ENCODE results near the gene CDK19. TPM values are rescaled to one million over a fixed set of nuclear protein-coding genes. Genes with fewer than 3 reads are reported as not detected.
"Not testable (repeated sequence)": the region's sequence is repeated elsewhere in the genome, so short reads cannot be mapped to it uniquely, and the experiment has no call there.

Gene CDK19
- total RNA-seq, 1 experiment from 2014 or later: 11.7 TPM

- ATAC-seq (no peak), DNase-seq (ENCODE audit: low spot score) (no peak)
- no peak for TF ChIP-seq ZNF138 (CRISPR knock-in tag; conservative IDR thresholded peaks at IDR 0.05)
- peak; percentile 68 for TF ChIP-seq USF2 (CRISPR knock-in tag; IDR thresholded peaks at IDR 0.05)
- peaks cover 3% of the 10 kb centered on the region; the same call in 1 of the 2 replicates for H3K4me1 Mint-ChIP-seq
- no peaks in the 10 kb centered on the region for H3K36me3 Mint-ChIP-seq
- no peaks in the 10 kb centered on the region; the same call in 1 of the 2 replicates for H3K27me3 Mint-ChIP-seq (ENCODE audit: low read depth)
- ChIA-PET POLR2A (no interaction called here), CTCF (no interaction called here)
- H3K9me3 Mint-ChIP-seq: peaks cover 16% of the 10 kb centered on the region
- H3K4me3 Mint-ChIP-seq: no peak overlapping the region
- no peak overlapping the region for H3K27ac Mint-ChIP-seq
Measured at GRCh38 chr6:110581679-110582078, 233.6 kb downstream of the CDK19 start.

GRCh38 chr6:110577596-110578167 lies 237.6 kb downstream of the CDK19 start:
- not testable (repeated sequence) for H3K27me3 Mint-ChIP-seq (ENCODE audit: low read depth); H3K36me3 Mint-ChIP-seq

GRCh38 chr6:110575925-110576463 lies 239.3 kb downstream of the CDK19 start:
- Mint-ChIP-seq H3K4me3 (no peak overlapping the region), H3K9me3 (peaks cover 16% of the 10 kb centered on the region), H3K27me3 (ENCODE audit: low read depth) (no peaks in the 10 kb centered on the region; the same call in 1 of the 2 replicates), H3K36me3 (no peaks in the 10 kb centered on the region), H3K4me1 (no peaks in the 10 kb centered on the region), H3K27ac (no peak overlapping the region; the same call in 1 of the 2 replicates)
- DNase-seq (ENCODE audit: low spot score) (no peak), ATAC-seq (no peak; the same call in 1 of the 2 replicates)
- POLR2A ChIA-PET: no interaction called here
- CTCF ChIA-PET: no interaction called here
- TF ChIP-seq ZNF671 (CRISPR knock-in tag; IDR thresholded peaks at IDR 0.05) (no peak), MYBL2 (CRISPR knock-in tag; IDR thresholded peaks at IDR 0.05) (no peak), ZBTB21 (CRISPR knock-in tag; IDR thresholded peaks at IDR 0.05; ENCODE audit: borderline replicate concordance) (no peak), TP53 (CRISPR knock-in tag; IDR thresholded peaks at IDR 0.05) (no peak), PRDM15 (CRISPR knock-in tag; IDR thresholded peaks at IDR 0.05) (no peak)

More at GRCh38 chr6:110577596-110578167, 237.6 kb downstream of the CDK19 start:
- H3K4me3 Mint-ChIP-seq; ATAC-seq; H3K27ac Mint-ChIP-seq; DNase-seq (ENCODE audit: low spot score); POLR2A ChIA-PET; CTCF ChIA-PET; H3K4me1 Mint-ChIP-seq: not testable (repeated sequence)
- H3K9me3 Mint-ChIP-seq: peaks cover 16% of the 10 kb centered on the region

GRCh38 chr6:110574817-110575216 lies 240.5 kb downstream of the CDK19 start:
- H3K9me3 Mint-ChIP-seq: peaks cover 9% of the 10 kb centered on the region
- DNase-seq (ENCODE audit: low spot score): no peak
- ChIA-PET POLR2A (interaction anchor here (0.9 kb wide), 1 partner anchor 408 kb away, joined by 4 read pairs; no protein-coding TSS in a partner anchor), CTCF (no interaction called here)
- H3K4me1 Mint-ChIP-seq: no peaks in the 10 kb centered on the region
- no peak for ATAC-seq
- no peaks in the 10 kb centered on the region; the same call in 1 of the 2 replicates for H3K27me3 Mint-ChIP-seq (ENCODE audit: low read depth)
- TF ChIP-seq ZNF671 (CRISPR knock-in tag; IDR thresholded peaks at IDR 0.05) (no peak), MYBL2 (CRISPR knock-in tag; IDR thresholded peaks at IDR 0.05) (no peak)
- H3K36me3 Mint-ChIP-seq: no peaks in the 10 kb centered on the region
- no peak overlapping the region for H3K27ac Mint-ChIP-seq
- H3K4me3 Mint-ChIP-seq: no peak overlapping the region

GRCh38 chr6:110573537-110573936 lies 241.7 kb downstream of the CDK19 start:
- DNase-seq (ENCODE audit: low spot score): no peak
- ChIA-PET POLR2A (no interaction called here), CTCF (no interaction called here)
- Mint-ChIP-seq H3K4me3 (no peak overlapping the region), H3K9me3 (no peaks in the 10 kb centered on the region), H3K27ac (no peak overlapping the region), H3K27me3 (ENCODE audit: low read depth) (no peaks in the 10 kb centered on the region; the same call in 1 of the 2 replicates), H3K4me1 (no peaks in the 10 kb centered on the region), H3K36me3 (no peaks in the 10 kb centered on the region)
- no peak for ATAC-seq
- TF ChIP-seq NR3C1 (CRISPR knock-in tag; conservative IDR thresholded peaks at IDR 0.05; ENCODE audit: low read depth) (no peak), OVOL2 (CRISPR knock-in tag; IDR thresholded peaks at IDR 0.05; ENCODE audit: borderline replicate concordance) (no peak), SMAD3 (CRISPR knock-in tag; IDR thresholded peaks at IDR 0.05; ENCODE audit: borderline replicate concordance) (no peak), USF1 (CRISPR knock-in tag; IDR thresholded peaks at IDR 0.05) (no peak), ESRRA (CRISPR knock-in tag; IDR thresholded peaks at IDR 0.05; ENCODE audit: borderline replicate concordance) (no peak), ZNF532 (CRISPR knock-in tag; IDR thresholded peaks at IDR 0.05; ENCODE audit: borderline replicate concordance) (no peak), GRHL2 (CRISPR knock-in tag; IDR thresholded peaks at IDR 0.05; ENCODE audit: insufficient replicate concordance, severe bottlenecking) (no peak), CBFB (CRISPR knock-in tag; IDR thresholded peaks at IDR 0.05; ENCODE audit: low read depth) (no peak), EMX1 (CRISPR knock-in tag; IDR thresholded peaks at IDR 0.05) (no peak)

Measured in WTC11 (cell line).